HG03064 (cell line): ENCODE data around the gene LACTB.

Source experiments
- ATAC-seq: cut with Tn5 transposase; IDR thresholded peaks from one replicate; pipeline ENCODE4 v1.9.1; 2021; ENCODE audit warnings: low read depth; ENCODE audit not compliant: unreplicated experiment

The LACTB gene

DNA sequence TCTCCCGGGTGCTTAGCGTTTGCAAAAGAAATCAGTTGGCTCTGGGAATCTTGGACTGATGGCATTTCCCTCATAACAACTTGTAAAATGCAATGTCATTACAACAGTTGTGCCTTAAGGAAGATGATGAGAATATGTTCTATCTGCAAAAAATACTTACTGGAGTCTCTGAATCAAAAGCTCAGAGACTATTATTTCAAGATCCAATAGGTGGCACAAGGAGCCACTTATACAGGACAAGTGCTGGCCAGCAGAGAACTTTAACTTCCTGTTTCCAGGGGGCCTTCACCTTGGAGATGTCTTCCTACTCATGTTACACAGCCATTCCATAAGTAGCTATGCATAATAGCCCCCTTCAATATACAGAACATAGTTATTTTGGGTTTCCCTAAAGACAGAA is 44.6 kb downstream of the LACTB start:
- ATAC-seq, result no peak

DNA sequence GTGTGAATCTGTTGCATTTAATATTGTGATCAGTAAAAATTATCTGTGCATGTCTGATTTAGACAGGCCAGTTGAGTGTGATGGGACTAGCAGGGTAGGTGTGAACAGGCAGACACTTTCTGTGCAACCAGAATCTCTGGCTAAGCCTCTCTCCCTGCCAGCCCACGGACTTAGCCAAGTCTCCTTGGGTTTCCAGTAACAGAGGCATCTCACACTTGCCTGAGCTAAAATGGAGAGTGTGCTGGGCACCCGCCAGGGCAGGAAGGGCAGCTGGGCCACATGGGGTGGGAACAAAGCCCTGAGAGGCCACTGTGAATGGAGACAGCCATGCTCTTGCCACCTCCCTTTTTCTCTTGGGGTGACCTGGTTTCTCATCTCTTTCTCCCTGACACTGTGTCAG is 48.1 kb downstream of the LACTB start:
- no peak for ATAC-seq

DNA sequence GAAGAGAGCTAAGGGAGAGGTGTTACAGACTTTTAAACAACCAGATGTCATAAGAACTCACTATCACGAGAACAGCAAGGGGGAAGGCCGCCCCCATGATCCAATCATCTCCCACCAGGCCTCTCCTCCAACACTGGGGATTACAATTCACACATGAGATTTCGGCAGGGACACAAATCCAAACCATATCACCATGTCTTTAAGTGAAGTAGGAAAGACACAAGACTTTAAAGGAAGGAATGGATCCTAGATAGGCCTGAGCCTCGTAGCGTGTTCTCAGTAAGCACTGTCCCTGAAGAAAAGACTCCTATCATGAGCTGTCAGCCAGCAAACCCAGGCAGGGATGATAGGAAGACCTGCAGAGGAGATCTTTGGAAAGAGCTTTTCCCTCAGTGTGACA is 50.7 kb downstream of the LACTB start:
- no peak for ATAC-seq

DNA sequence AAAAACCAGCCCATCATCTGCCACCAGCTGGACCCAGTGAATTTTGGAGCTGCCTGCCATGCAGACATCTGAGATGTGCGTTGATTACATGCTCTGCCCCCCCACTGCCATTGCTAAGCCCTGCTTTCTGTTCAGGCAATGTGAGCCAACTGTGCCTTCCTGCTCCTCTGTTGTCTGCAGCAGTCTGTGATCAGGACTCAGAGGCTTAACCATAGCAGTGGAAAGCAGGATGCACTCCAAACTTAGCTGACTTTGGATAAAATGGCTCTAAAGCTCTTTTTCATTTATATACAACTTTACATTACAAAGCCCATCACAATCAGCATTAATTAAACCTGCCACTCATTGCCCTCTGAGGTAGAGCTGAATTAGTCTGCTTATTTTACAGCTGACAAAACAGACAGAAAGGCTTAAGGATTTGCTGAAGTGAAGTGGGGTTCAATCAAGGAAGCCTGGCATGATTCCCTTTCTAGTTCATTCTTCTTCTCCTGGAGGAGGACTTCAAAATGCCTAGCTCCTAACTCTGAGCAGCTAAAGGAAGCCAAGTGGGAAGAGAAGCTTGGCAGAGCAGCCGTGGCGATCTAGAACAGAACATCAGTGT is 51.3 kb downstream of the LACTB start:
- no peak for ATAC-seq

DNA sequence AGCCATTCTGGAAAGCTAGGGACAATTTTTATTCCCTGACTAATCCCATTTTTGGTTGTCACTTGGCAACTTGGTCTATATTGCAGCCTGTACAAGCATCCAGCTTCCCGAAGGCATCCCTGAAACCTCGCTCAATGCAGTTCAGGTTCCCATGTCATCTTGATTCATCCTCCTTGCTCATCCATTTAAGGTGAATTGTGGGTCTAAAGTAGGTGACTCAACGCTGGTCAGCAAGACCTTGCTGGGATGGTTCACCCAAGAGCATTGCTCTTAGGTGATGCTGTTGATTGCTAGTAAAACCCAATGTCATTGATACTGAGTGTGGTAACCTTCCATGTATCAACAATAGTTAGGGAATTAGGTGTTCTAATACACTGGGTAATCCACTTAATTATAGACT is 54.6 kb downstream of the LACTB start:
- ATAC-seq, result no peak

DNA sequence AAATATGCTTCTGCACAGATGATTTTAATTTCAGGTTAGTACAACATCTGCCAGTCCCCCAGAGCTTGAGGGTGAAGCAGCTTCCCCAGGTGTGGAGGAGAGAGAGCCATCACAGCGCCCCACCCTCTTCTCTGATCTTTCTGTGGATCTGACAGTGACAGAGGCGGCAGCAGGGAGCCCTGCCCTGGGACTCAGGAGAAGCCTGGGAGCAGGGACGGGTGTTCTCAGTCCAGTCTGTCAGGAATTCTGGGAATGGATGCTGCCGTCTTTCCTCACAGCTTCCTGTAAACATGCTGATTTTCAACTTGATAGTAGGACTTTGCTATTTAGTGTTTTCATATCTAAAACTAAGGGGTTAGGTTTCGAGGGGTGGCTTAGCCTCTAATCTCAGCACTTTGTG is 56.4 kb downstream of the LACTB start:
- ATAC-seq, result no peak

DNA sequence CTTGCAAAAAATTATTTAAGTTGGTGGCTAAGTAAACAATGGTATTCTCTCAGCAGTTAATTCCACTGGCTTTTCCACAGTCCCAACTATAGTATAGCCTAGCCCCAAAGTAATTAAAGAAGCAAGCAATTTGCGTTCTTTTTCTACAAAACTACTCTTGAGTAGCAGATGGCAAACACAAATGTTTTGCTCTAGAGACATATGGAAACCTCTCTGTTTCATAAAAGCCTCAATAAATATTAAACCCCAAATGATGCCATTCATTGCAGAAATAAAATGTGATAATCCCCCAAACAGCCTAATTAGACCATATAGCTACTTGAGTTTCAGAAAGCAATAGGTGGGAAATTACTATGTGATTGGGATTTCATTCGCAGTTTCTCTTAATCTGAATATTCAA is 59.1 kb downstream of the LACTB start:
- no peak for ATAC-seq

DNA sequence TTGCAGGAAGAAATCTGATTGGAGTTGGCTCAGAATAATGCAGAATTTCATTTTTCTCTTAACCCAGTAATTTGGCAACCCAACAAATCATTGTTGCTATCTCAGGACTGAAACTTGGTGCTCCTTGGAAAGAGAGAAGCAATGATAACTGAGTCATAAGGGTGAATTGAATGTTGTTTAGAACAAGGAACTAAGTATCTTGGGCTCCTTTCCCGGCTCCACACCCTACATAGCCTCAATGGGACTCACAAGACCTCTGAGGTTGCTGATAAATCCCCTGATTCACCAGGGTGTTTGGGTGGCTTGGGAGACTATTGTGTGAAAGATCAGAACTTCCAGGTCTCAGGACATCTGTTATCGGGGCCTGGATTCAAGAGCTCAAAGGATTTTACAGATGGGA is 60.0 kb downstream of the LACTB start:
- no peak for ATAC-seq

DNA sequence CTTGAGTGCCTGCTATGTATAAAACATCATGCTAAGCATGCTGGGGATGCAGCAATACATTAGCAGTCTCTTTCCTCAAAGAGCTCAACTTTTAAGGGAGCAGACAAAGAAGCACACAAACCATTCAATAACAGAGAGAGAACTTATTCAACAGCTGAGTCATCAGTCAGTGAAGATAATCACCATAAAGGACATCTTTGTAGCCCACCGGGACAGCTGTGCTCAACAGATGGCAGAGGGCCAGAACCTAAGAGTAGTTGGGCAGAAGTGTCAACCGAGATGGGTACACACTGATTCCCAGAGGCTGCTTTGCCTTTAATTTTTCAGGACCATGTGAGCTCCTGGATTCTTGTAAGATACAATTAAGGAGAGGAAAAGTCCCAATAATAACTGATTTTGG is 63.5 kb downstream of the LACTB start:
- no peak for ATAC-seq

DNA sequence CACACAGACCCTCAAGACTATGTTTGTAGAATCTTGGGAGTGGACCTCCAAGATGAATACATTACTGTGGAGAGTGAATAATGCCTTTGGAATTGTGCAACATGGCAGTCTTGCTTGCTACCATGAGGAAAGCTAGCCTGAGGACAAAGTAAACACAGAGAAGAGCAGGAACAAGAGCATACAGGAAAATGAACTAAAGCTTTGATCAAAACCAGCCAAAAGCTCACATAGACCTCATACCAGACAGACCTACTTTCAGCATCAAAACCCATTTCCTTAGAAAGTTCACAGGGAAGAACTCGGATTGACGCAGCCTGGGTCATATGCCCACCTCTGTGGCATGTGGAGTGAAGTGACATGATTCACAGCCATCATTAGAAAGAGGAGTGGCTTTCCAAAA is 64.4 kb downstream of the LACTB start:
- ATAC-seq, result no peak

DNA sequence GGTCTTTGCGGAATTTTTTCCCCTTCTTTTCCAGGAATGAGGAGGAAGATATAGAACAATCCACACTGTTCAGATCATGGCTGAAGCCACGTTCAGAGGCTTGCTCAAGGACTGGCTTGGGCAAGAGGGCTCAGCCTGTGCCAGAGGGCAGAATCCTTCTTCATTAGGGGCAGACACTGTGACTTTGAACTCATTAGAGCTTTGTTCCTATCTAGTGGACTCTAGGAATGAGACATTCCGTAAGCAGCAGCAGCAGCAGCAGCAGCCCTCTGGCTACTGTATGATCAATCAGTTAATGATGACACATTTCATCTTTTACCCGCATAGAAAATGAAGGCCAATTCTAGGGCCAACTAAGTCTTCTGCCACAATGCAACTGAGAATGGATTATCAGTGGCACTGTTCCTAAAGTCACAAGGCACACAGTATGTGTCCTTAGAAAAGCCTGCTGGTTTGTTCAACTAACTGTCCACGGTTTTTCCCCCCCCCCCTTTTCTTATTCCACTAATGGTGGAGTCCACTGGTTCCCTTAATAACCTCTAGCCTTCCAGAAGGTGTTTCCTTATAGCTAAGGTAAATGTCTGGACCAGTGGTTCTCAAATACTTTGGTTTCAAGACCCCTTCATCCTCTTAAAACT is 66.0 kb downstream of the LACTB start:
- no peak for ATAC-seq

DNA sequence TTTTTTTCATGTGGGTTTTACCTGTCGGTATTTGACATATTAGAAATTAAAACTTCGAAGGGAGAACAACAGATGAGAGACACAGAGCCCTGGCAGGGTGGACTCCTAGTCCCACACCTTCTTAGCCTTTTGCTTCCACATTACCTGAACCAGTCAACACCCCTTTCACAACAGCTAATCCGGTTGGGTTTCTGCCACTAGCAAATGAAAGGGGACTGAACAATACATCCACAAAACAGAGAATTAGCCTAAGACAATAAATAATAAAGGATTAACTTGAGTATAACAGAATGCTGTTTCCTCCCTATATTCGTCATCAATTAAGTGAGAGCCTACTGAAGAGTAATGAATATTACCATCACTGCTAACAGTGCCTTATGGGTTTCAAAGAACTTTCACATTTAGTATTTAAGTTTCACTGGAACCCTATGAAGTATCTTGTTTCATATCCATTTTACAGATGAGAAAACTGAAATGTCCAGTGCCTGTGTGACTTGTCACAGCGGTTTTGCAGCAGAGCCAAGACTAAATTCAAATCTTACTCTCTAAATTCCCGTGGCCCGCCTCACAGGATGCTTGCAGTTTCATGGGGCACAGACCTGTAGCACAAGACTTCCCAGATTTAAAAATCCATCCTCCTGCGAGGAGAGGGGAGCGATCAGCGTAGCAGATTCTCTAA is 66.7 kb downstream of the LACTB start:
- ATAC-seq, result peak; percentile 6

DNA sequence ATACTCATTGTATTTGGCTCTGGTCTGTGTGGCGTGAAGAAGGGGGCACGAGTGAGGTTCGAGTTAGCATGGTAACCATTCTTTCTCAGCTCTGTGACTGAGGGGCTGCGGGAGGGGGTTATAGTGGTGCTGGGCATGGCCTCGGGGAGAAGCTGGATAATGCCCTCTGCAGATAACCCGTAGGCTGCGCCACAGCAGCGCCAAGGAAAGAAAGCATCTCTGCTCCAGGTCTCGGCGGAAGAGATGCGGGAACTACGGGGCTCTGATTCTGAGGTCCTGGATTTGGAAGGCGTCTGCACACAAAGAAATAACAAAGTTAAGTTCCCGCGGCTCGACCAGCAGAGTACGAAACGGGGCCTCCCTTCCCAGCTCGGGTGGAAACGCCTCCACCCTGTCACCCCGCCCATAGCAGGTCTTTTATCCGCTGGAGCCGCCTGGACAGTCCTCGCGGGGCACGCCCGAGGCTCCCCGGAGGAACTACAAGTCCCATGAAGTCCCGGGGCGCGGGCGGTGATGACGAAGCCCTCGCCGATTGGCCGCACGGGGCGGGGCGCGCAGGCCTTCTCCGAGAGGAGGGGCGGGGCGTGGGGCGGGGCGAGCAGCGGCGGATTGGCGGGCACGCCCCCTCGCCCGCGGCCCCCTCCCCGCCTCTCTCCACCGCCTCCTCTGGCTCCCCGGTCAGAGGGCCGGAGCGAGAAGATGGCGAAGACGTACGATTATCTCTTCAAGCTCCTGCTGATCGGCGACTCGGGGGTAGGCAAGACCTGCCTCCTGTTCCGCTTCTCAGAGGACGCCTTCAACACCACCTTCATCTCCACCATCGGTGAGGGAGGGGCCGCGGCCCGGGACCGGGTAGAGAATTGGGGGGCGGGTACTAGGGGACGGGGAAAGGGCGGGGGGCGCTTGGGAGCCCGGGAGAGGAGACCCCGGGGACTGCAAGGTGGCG is 67.5 kb downstream of the LACTB start, which contains the start of gene RAB8B:
Gene RAB8B, plus strand, starts transcription at position 681 of the 946 bp plus-strand sequence. Its CDS starts 19 bp downstream, at position 700.
- peak; percentile 60 for ATAC-seq

DNA sequence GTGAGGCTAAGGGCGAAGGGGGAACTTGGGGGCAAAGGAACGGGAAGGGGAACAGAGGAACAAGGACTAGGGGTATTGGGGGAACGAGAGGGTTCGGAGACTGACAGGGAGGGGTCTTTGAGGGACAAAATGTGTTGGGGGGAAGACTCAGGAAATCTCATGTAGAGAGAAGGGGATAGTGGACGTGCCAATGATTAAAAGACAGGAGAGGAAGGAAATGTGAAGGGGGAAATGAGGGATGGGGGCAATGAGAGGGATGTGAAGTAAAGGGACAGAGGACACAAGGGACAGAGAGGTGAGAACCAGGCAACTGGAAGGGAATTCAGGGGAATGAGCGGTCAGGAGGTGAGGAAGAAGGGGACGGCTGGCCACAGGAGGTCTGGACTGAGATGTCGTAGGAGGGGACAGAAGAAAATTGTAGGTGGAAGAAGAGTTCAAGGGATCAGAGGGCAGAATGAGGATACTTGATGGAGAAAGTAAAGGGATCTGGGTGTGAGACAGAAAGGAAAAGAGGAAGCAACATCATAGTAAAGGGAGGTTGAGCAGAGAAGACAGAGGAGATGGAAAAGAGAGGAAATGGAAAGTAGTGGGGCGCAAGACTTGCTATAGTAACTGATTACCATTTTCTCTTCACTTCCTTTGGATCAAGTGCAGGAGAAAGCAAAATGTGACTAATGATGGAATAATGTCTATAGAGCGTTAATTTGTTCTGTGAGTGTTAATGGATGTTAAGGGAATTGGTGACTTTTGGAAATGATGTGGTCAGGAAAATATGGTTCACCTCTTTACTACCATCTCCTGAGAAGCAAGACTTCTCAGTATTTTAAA is 68.5 kb downstream of the LACTB start:
- no peak for ATAC-seq

DNA sequence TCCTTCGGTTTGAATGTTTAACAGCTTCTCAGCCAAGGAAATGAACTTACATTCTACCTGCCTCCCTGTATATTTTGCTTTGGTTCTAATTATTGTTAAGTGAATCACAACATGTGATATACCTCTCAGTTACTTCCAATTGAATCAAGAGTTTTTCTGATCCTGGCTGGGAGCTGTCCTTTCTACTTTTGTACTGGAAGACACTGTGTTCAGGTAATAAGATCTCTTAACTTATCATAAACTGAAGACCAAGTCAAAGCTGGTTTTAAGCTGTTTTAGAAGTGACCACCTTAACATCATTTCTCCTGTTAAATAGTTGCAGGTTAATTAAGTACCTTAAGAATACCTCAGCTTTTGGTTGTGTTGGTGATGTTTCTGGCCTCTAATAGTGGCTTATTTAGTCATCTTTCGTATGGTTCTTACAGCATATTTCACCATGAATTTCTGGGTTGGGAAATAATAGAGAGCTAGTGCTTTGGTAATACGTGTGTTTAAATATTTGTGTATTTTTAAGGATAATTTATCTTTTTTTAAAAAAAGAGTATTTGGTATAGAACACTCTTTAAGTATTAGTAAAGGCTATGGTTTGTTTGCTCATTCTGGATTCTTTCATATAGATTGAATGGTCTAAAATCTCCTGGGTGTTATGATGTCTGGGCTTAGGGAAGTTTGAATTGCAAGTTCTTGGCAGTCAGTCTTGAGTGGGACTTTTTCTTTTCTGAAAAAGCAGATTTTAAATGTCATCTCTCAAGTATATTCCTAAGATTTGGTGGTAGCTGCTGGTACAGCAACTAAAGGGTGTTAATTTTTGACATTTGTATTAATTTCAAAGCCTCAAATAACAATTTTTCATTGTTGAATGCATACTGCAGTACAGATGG is 69.3 kb downstream of the LACTB start:
- no peak for ATAC-seq
